ENCODE data around the gene MUC5B.

Gene MUC5B

GRCh38 chr11:1291295-1292017 is 68.6 kb downstream of the MUC5B start:
- H3K9me3 ChIP-seq (ENCODE audit: control insufficient read depth, low read length) = no peaks in the 10 kb centered on the region
- H3K4me3 ChIP-seq (ENCODE audit: low read depth, low read length) = no peak overlapping the region
- peaks cover 19% of the 10 kb centered on the region for H3K79me2 ChIP-seq
- no peak overlapping the region for H3K27ac ChIP-seq
- H2AFZ ChIP-seq = no peak overlapping the region
- H3K36me3 ChIP-seq (ENCODE audit: control insufficient read depth, insufficient read depth, low read length) = no peaks in the 10 kb centered on the region
- TF ChIP-seq CTCF (IDR thresholded peaks at IDR 0.05) = no peak
- no peaks in the 10 kb centered on the region for H3K27me3 ChIP-seq (ENCODE audit: control insufficient read depth, insufficient read depth, low read length)
- H3K4me1 ChIP-seq = no peaks in the 10 kb centered on the region
- no peak overlapping the region for H3K4me2 ChIP-seq (ENCODE audit: low read length)
- H3K9ac ChIP-seq = no peak overlapping the region

GRCh38 chr11:1292018-1292643 is 69.3 kb downstream of the MUC5B start:
- H3K27me3 ChIP-seq (ENCODE audit: control insufficient read depth, insufficient read depth, low read length) = no peaks in the 10 kb centered on the region
- H3K36me3 ChIP-seq (ENCODE audit: control insufficient read depth, insufficient read depth, low read length) = no peaks in the 10 kb centered on the region
- H3K9ac ChIP-seq = no peak overlapping the region
- no peaks in the 10 kb centered on the region for H3K9me3 ChIP-seq (ENCODE audit: control insufficient read depth, low read length)
- no peak overlapping the region for H3K4me3 ChIP-seq (ENCODE audit: low read depth, low read length)
- H3K79me2 ChIP-seq = peaks cover 20% of the 10 kb centered on the region
- H3K4me2 ChIP-seq (ENCODE audit: low read length) = no peak overlapping the region
- no peak overlapping the region for H2AFZ ChIP-seq
- H3K27ac ChIP-seq = no peak overlapping the region
- H3K4me1 ChIP-seq = no peaks in the 10 kb centered on the region
- TF ChIP-seq CTCF (IDR thresholded peaks at IDR 0.05) = no peak

- H3K27ac ChIP-seq = no peak overlapping the region
- no peaks in the 10 kb centered on the region for H3K4me1 ChIP-seq
- H2AFZ ChIP-seq = no peak overlapping the region
- no peaks in the 10 kb centered on the region for H3K36me3 ChIP-seq (ENCODE audit: control insufficient read depth, insufficient read depth, low read length)
- TF ChIP-seq CTCF (IDR thresholded peaks at IDR 0.05) = no peak
- H3K9me3 ChIP-seq (ENCODE audit: control insufficient read depth, low read length) = no peaks in the 10 kb centered on the region
- H3K4me2 ChIP-seq (ENCODE audit: low read length) = no peak overlapping the region
- peaks cover 26% of the 10 kb centered on the region for H3K79me2 ChIP-seq
- H3K27me3 ChIP-seq (ENCODE audit: control insufficient read depth, insufficient read depth, low read length) = no peaks in the 10 kb centered on the region
- no peak overlapping the region for H3K4me3 ChIP-seq (ENCODE audit: low read depth, low read length)
- H3K9ac ChIP-seq = no peak overlapping the region
Observed at GRCh38 chr11:1292644-1293618, 70.1 kb downstream of the MUC5B start.

- H3K36me3 ChIP-seq (ENCODE audit: control insufficient read depth, insufficient read depth, low read length) = no peaks in the 10 kb centered on the region
- H3K27ac ChIP-seq = no peak overlapping the region
- no peaks in the 10 kb centered on the region for H3K4me1 ChIP-seq
- H3K9me3 ChIP-seq (ENCODE audit: control insufficient read depth, low read length) = no peaks in the 10 kb centered on the region
- no peaks in the 10 kb centered on the region for H3K27me3 ChIP-seq (ENCODE audit: control insufficient read depth, insufficient read depth, low read length)
- no peak overlapping the region for H2AFZ ChIP-seq
- H3K4me2 ChIP-seq (ENCODE audit: low read length) = no peak overlapping the region
- no peak overlapping the region for H3K9ac ChIP-seq
- H3K4me3 ChIP-seq (ENCODE audit: low read depth, low read length) = no peak overlapping the region
- peak; percentile 33 for TF ChIP-seq CTCF (IDR thresholded peaks at IDR 0.05)
- peaks cover 32% of the 10 kb centered on the region for H3K79me2 ChIP-seq
Observed at GRCh38 chr11:1293619-1294015, 70.8 kb downstream of the MUC5B start.
